HepG2 (cell line): Measurements from ENCODE around the gene VAC14. TPM values are rescaled to one million over a fixed set of nuclear protein-coding genes. Genes with fewer than 3 reads are reported as not detected.

Source experiments
- ARNT ChIP-seq: fragments of 450-650 bp; IDR thresholded peaks from 2 replicates; pipeline ENCODE4 v1.6.1; 2017
- FOXA3 ChIP-seq: IDR thresholded peaks from 2 replicates; pipeline ENCODE4 v1.6.1; 2016; ENCODE audit warnings: missing genetic modification reagents, missing compliant biosample characterization
- GTF3A ChIP-seq: sonication (generic); formaldehyde crosslinking; conservative IDR thresholded peaks from 2 replicates; pipeline ENCODE4 v1.4.0; 2020; ENCODE audit warnings: mild to moderate bottlenecking, missing genetic modification reagents
- PHF5A ChIP-seq: IDR thresholded peaks from one replicate; pipeline ENCODE4 v1.6.1; 2018; ENCODE audit warnings: low read depth, missing genetic modification reagents; ENCODE audit not compliant: unreplicated experiment
- SALL1 ChIP-seq: sonication (generic); formaldehyde crosslinking; IDR thresholded peaks from 2 replicates; pipeline ENCODE4 v1.8.0; 2022; ENCODE audit warnings: mild to moderate bottlenecking, missing genetic modification reagents
- ZBTB14 ChIP-seq: sonication (generic); formaldehyde crosslinking; IDR thresholded peaks from 2 replicates; pipeline ENCODE4 v1.4.0; 2020; ENCODE audit warnings: missing genetic modification reagents
- ZNF24 ChIP-seq: fragments of 450-650 bp; IDR thresholded peaks from 2 replicates; pipeline ENCODE4 v1.6.1; 2017; ENCODE audit warnings: antibody characterized with exemption, mild to moderate bottlenecking
- ZNF331 ChIP-seq: sonication (generic); formaldehyde crosslinking; IDR thresholded peaks from 2 replicates; pipeline ENCODE4 v1.4.0; 2020; ENCODE audit warnings: missing genetic modification reagents
- ZNF574 ChIP-seq: sonication (generic); formaldehyde crosslinking; IDR thresholded peaks from 2 replicates; pipeline ENCODE4 v1.4.0; 2020; ENCODE audit warnings: missing genetic modification reagents
- ZNF839 ChIP-seq: sonication (generic); formaldehyde crosslinking; IDR thresholded peaks from 2 replicates; pipeline ENCODE4 v1.4.0; 2020; ENCODE audit warnings: missing genetic modification reagents, mild to moderate bottlenecking, borderline replicate concordance
- ZSCAN30 ChIP-seq: sonication (generic); formaldehyde crosslinking; IDR thresholded peaks from 2 replicates; pipeline ENCODE4 v1.5.0; 2020; ENCODE audit warnings: mild to moderate bottlenecking, missing genetic modification reagents
- polyA plus RNA-seq, 8 experiments: library from polyadenylated mRNA; depleted of rRNA in 3 of 8; stranded (reverse) in 7 of 8; unstranded in 1 of 8; fragments of >200 nt; fragmentation: Illumina TruSeq in 4 of 8; extraction: Trizol in 4 of 8; gene quantifications; 2 replicates each; pipeline versions ENCODE4 v1.2.1 to v1.2.3, GENCODE V29; 2011 to 2016; ENCODE audit warnings: low read depth in 4 of 8, missing spikeins in 1 of 8, mixed read lengths in 1 of 8; ENCODE audit not compliant: insufficient read depth in 1 of 8
- total RNA-seq, 5 experiments: library from RNA; depleted of rRNA; stranded (reverse); fragments of >200 nt; fragmentation: Illumina TruSeq; extraction: Trizol; gene quantifications; 2 replicates each; pipeline ENCODE4 v1.2.3, GENCODE V29; 2016; ENCODE audit warnings: low read depth in 1 of 5
- TF ChIP-seq, protein P1 (sequence below), 2 experiments: IDR thresholded peaks; 2 replicates each; pipeline ENCODE4 v1.6.1; 2011 to 2012; ENCODE audit warnings: low read length in 2 of 2, borderline replicate concordance in 1 of 2, low read depth in 1 of 2, mild to moderate bottlenecking in 1 of 2, moderate library complexity in 1 of 2

Gene VAC14
- total and polyA plus RNA-seq, 2 of the 13 experiments (the other 11 are each of a cell fraction or from before 2014, with no cell fraction given), result 23.5 to 24.6 TPM

GRCh38 chr16:70724146-70725023 lies 76.6 kb downstream of the VAC14 start (continued):
- peak; percentile 86; the same call in 1 of the 2 replicates for TF ChIP-seq GTF3A (CRISPR knock-in tag)
- TF ChIP-seq ARNT, result no peak
- TF ChIP-seq ZNF574 (CRISPR knock-in tag), result 0 out of 2 replicates have a peak, but pooled peaks have one; percentile 58
- peak; percentile 89 for TF ChIP-seq ZSCAN30 (CRISPR knock-in tag)
- TF ChIP-seq PHF5A (CRISPR knock-in tag), result no peak
- no peak for TF ChIP-seq ZNF839 (CRISPR knock-in tag)
- no peak for TF ChIP-seq ZBTB14 (CRISPR knock-in tag)
- TF ChIP-seq ZNF24, result no peak
- peak; percentile 69; the same call in 1 of the 2 replicates for TF ChIP-seq ZNF331
- TF ChIP-seq, protein P1, sequence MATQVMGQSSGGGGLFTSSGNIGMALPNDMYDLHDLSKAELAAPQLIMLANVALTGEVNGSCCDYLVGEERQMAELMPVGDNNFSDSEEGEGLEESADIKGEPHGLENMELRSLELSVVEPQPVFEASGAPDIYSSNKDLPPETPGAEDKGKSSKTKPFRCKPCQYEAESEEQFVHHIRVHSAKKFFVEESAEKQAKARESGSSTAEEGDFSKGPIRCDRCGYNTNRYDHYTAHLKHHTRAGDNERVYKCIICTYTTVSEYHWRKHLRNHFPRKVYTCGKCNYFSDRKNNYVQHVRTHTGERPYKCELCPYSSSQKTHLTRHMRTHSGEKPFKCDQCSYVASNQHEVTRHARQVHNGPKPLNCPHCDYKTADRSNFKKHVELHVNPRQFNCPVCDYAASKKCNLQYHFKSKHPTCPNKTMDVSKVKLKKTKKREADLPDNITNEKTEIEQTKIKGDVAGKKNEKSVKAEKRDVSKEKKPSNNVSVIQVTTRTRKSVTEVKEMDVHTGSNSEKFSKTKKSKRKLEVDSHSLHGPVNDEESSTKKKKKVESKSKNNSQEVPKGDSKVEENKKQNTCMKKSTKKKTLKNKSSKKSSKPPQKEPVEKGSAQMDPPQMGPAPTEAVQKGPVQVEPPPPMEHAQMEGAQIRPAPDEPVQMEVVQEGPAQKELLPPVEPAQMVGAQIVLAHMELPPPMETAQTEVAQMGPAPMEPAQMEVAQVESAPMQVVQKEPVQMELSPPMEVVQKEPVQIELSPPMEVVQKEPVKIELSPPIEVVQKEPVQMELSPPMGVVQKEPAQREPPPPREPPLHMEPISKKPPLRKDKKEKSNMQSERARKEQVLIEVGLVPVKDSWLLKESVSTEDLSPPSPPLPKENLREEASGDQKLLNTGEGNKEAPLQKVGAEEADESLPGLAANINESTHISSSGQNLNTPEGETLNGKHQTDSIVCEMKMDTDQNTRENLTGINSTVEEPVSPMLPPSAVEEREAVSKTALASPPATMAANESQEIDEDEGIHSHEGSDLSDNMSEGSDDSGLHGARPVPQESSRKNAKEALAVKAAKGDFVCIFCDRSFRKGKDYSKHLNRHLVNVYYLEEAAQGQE (IDR thresholded peaks at IDR 0.05; ENCODE audit: borderline replicate concordance in 1 of 2, low read depth in 1 of 2, low read length in 2 of 2), result peak in 1 of 2 experiments; percentile 77; a peak in 1 of 4 replicates
- TF ChIP-seq FOXA3, result peak; percentile 72
- 0 out of 2 replicates have a peak, but pooled peaks have one; percentile 17 for TF ChIP-seq SALL1
